Parathyroid adenoma (tissue), 2 donors: ENCODE data around the gene NRM.
A peak's percentile ranks its signal among the peaks of the same experiment; 100 is the strongest.
"Not testable (repeated sequence)": the region's sequence is repeated elsewhere in the genome, so short reads cannot be mapped to it uniquely, and the experiment has no call there.

Experiments
- H2AFZ ChIP-seq: fragments of 300-600 bp; sonication (generic); one replicate; pipeline ENCODE4 v1.7.0; 2017; ENCODE audit warnings: antibody characterized with exemption, mild to moderate bottlenecking
- H3K27ac ChIP-seq: fragments of 300-600 bp; sonication (generic); one replicate; pipeline ENCODE4 v1.7.0; 2017
- H3K27me3 ChIP-seq: fragments of 300-600 bp; sonication (generic); one replicate; pipeline ENCODE4 v1.7.0; 2017; ENCODE audit warnings: low read length; ENCODE audit not compliant: control insufficient read depth, insufficient read depth
- H3K36me3 ChIP-seq: fragments of 300-600 bp; sonication (generic); one replicate; pipeline ENCODE4 v1.7.0; 2017; ENCODE audit warnings: low read length; ENCODE audit not compliant: control insufficient read depth, insufficient read depth
- H3K4me1 ChIP-seq: fragments of 300-600 bp; sonication (generic); one replicate; pipeline ENCODE4 v1.7.0; 2017; ENCODE audit warnings: control low read depth
- H3K4me2 ChIP-seq: fragments of 300-600 bp; sonication (generic); one replicate; pipeline ENCODE4 v1.7.0; 2017; ENCODE audit warnings: low read length
- H3K4me3 ChIP-seq: fragments of 300-600 bp; sonication (generic); one replicate; pipeline ENCODE4 v1.7.0; 2017; ENCODE audit warnings: low read depth, low read length
- H3K79me2 ChIP-seq: fragments of 300-600 bp; sonication (generic); one replicate; pipeline ENCODE4 v1.7.0; 2017; ENCODE audit warnings: control low read depth
- H3K9ac ChIP-seq: fragments of 300-600 bp; sonication (generic); one replicate; pipeline ENCODE4 v1.7.0; 2017; ENCODE audit warnings: mild to moderate bottlenecking
- H3K9me3 ChIP-seq: fragments of 300-600 bp; sonication (generic); one replicate; pipeline ENCODE4 v1.7.0; 2017; ENCODE audit warnings: low read length; ENCODE audit not compliant: control insufficient read depth
- TF ChIP-seq, protein P1 (sequence below): fragments of 300-600 bp; sonication (generic); IDR thresholded peaks from one replicate; pipeline ENCODE4 v1.7.0; 2017; ENCODE audit warnings: antibody characterized with exemption, mild to moderate bottlenecking
- donor health status: primary hyperparathyroidism.

The NRM gene

DNA sequence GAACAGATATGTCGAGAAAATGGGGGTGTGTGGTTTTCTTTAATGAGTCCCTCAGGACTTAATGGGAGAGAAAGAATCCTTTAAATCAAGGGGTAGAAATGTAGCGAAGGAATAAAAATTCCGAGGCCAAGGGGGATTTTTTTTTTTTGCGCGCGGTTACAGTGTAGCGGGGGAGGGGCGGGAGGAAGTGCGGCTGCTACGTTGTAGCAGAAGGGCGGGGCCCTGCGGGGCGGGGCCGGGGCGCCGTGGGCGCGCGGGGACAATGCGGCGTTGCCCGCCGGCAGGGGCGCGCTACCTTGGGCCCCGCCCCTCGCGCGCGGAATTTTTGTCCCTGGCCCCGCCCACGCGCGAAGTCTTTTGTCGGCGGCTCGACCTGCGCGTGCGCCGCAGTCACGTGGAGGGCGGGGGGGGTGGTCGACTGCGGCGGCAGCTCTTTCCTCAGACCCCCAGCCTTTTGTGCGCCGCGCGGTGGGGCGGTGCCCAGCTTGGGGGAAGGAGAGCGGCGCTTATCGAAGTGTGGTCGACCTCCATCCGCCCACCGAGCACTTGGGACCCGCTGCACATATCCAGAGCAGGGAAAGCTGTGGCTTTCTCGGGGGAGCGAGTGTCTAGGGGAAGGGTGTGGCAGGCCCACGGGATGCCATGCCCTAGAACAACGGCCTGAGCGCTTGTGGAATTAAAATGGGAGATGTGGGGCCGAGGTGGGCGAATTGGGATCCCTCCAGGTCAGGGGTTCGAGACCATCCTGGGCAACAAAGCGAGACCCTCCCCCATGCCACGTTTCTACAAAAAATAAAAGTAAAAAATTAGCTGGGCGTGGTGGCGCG, 30.6 kb upstream of the NRM start:
- peak overlapping the region; percentile 82 for H3K4me3 ChIP-seq

GRCh38 chr6:30720738-30721197, 30.0 kb upstream of the NRM start:
- H3K36me3 ChIP-seq: no peaks in the 10 kb centered on the region
- peak overlapping the region; percentile 83 for H3K4me2 ChIP-seq
- no peak overlapping the region for H3K9ac ChIP-seq
- TF ChIP-seq, protein P1, sequence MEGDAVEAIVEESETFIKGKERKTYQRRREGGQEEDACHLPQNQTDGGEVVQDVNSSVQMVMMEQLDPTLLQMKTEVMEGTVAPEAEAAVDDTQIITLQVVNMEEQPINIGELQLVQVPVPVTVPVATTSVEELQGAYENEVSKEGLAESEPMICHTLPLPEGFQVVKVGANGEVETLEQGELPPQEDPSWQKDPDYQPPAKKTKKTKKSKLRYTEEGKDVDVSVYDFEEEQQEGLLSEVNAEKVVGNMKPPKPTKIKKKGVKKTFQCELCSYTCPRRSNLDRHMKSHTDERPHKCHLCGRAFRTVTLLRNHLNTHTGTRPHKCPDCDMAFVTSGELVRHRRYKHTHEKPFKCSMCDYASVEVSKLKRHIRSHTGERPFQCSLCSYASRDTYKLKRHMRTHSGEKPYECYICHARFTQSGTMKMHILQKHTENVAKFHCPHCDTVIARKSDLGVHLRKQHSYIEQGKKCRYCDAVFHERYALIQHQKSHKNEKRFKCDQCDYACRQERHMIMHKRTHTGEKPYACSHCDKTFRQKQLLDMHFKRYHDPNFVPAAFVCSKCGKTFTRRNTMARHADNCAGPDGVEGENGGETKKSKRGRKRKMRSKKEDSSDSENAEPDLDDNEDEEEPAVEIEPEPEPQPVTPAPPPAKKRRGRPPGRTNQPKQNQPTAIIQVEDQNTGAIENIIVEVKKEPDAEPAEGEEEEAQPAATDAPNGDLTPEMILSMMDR: no peak
- no peaks in the 10 kb centered on the region for H3K27me3 ChIP-seq
- peaks cover 20% of the 10 kb centered on the region for H3K4me1 ChIP-seq
- H2AFZ ChIP-seq: peak overlapping the region; percentile 44
- H3K4me3 ChIP-seq: peak overlapping the region; percentile 82
- no peaks in the 10 kb centered on the region for H3K9me3 ChIP-seq
- peak overlapping the region; percentile 76 for H3K27ac ChIP-seq
- no peaks in the 10 kb centered on the region for H3K79me2 ChIP-seq

More for the DNA sequence above, 30.6 kb upstream of the NRM start:
- H3K27ac ChIP-seq: peak overlapping the region; percentile 76
- no peaks in the 10 kb centered on the region for H3K36me3 ChIP-seq
- H3K9ac ChIP-seq: no peak overlapping the region
- H3K79me2 ChIP-seq: no peaks in the 10 kb centered on the region
- H3K27me3 ChIP-seq: no peaks in the 10 kb centered on the region
- TF ChIP-seq, protein P1: peak; percentile 35
- peaks cover 19% of the 10 kb centered on the region for H3K4me1 ChIP-seq
- no peaks in the 10 kb centered on the region for H3K9me3 ChIP-seq
- H3K4me2 ChIP-seq: peak overlapping the region; percentile 88
- H2AFZ ChIP-seq: peak overlapping the region; percentile 44

GRCh38 chr6:30719791-30720737, 29.3 kb upstream of the NRM start, which contains the start of gene TUBB:
TSS of gene TUBB (plus strand) at chr6:30720352. CDS start at chr6:30720507, 155 bp downstream.
- H3K27me3 ChIP-seq: no peaks in the 10 kb centered on the region
- TF ChIP-seq, protein P1: no peak
- no peak within 1 kb of the TSS for H3K9ac ChIP-seq
- no peaks in the 10 kb centered on the region for H3K9me3 ChIP-seq
- H3K27ac ChIP-seq: peak within 1 kb of the TSS; percentile 76
- peak within 1 kb of the TSS; percentile 91 for H3K4me2 ChIP-seq
- H3K4me1 ChIP-seq: peaks cover 20% of the 10 kb centered on the region
- peak within 1 kb of the TSS; percentile 87 for H2AFZ ChIP-seq
- H3K79me2 ChIP-seq: no peaks in the 10 kb centered on the region
- H3K36me3 ChIP-seq: no peaks in the 10 kb centered on the region
- peak within 1 kb of the TSS; percentile 82 for H3K4me3 ChIP-seq

DNA sequence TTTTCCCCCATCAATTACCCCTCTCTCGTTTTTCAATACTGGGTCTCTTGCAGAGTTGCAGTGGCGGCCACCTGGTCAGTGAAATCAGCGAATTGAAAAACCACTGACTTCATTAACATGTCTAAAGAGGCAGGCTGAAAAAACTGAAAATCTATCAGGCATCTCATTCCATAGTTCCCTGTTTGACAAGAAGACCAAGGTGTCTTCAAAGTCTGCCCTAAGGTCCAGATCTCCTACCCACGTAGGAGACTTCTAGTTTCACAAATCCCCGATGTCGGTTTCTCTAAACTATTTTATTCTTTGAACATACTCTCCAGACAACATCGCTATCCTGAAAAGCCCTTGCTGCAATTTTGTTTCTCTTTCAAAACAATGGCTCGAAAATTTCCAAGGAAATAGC, 28.6 kb upstream of the NRM start:
- peaks cover 20% of the 10 kb centered on the region for H3K4me1 ChIP-seq
- H3K9me3 ChIP-seq: no peaks in the 10 kb centered on the region
- H3K4me3 ChIP-seq: peak overlapping the region; percentile 82
- peak overlapping the region; percentile 91 for H3K4me2 ChIP-seq
- H3K27ac ChIP-seq: peak overlapping the region; percentile 76
- H3K79me2 ChIP-seq: no peaks in the 10 kb centered on the region
- H3K36me3 ChIP-seq: no peaks in the 10 kb centered on the region
- no peaks in the 10 kb centered on the region for H3K27me3 ChIP-seq
- no peak overlapping the region for H3K9ac ChIP-seq
- H2AFZ ChIP-seq: peak overlapping the region; percentile 87
- TF ChIP-seq, protein P1: no peak

- not testable (repeated sequence) for H3K9me3 ChIP-seq, H3K79me2 ChIP-seq, H3K9ac ChIP-seq, H3K27me3 ChIP-seq, H3K36me3 ChIP-seq
- peak overlapping the region; percentile 97 for H3K4me3 ChIP-seq
- peak overlapping the region; percentile 90 for H2AFZ ChIP-seq
- peaks cover 19% of the 10 kb centered on the region for H3K4me1 ChIP-seq
- peak overlapping the region; percentile 76 for H3K4me2 ChIP-seq
- H3K27ac ChIP-seq: peak overlapping the region; percentile 83
These were observed 27.3 kb upstream of the NRM start for GRCh38 chr6:30717845-30718720.
